ENCODE data around the gene UNC13A.

DNA sequence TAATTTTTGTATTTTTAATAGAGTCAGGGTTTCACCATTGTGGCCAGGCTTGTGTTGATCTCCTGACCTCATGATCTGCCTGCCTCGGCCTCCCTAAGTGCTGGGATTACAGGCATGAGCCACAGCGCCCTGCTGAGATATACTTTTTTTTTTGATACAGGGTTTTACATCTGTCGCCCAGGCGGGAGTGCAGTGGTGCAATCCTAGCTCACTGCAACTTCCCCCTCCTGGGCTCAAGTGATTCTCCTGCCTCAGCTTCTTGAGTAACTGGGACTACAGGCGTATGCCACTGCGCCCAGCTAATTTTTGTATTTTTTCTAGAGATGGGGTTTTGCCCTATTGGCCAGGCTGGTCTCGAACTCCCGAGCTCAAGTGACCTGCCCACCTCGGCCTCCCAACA lies 130.7 kb downstream of the UNC13A start:
- TF ChIP-seq, protein P1, sequence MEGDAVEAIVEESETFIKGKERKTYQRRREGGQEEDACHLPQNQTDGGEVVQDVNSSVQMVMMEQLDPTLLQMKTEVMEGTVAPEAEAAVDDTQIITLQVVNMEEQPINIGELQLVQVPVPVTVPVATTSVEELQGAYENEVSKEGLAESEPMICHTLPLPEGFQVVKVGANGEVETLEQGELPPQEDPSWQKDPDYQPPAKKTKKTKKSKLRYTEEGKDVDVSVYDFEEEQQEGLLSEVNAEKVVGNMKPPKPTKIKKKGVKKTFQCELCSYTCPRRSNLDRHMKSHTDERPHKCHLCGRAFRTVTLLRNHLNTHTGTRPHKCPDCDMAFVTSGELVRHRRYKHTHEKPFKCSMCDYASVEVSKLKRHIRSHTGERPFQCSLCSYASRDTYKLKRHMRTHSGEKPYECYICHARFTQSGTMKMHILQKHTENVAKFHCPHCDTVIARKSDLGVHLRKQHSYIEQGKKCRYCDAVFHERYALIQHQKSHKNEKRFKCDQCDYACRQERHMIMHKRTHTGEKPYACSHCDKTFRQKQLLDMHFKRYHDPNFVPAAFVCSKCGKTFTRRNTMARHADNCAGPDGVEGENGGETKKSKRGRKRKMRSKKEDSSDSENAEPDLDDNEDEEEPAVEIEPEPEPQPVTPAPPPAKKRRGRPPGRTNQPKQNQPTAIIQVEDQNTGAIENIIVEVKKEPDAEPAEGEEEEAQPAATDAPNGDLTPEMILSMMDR (IDR thresholded peaks at IDR 0.05): no peak
- TF ChIP-seq FOXK1 (CRISPR knock-in tag; IDR thresholded peaks at IDR 0.05): no peak
- TF ChIP-seq, protein P2, sequence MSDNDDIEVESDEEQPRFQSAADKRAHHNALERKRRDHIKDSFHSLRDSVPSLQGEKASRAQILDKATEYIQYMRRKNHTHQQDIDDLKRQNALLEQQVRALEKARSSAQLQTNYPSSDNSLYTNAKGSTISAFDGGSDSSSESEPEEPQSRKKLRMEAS (CRISPR knock-in tag; IDR thresholded peaks at IDR 0.05): no peak
- TF ChIP-seq, protein P3, sequence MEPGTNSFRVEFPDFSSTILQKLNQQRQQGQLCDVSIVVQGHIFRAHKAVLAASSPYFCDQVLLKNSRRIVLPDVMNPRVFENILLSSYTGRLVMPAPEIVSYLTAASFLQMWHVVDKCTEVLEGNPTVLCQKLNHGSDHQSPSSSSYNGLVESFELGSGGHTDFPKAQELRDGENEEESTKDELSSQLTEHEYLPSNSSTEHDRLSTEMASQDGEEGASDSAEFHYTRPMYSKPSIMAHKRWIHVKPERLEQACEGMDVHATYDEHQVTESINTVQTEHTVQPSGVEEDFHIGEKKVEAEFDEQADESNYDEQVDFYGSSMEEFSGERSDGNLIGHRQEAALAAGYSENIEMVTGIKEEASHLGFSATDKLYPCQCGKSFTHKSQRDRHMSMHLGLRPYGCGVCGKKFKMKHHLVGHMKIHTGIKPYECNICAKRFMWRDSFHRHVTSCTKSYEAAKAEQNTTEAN (CRISPR knock-in tag; IDR thresholded peaks at IDR 0.05): no peak
- TF ChIP-seq JUN (CRISPR knock-in tag; IDR thresholded peaks at IDR 0.05): no peak
- TF ChIP-seq NR2C2 (CRISPR knock-in tag; IDR thresholded peaks at IDR 0.05): no peak
- TF ChIP-seq TEAD1 (CRISPR knock-in tag; IDR thresholded peaks at IDR 0.05): no peak
- no peak for TF ChIP-seq TP53 (CRISPR knock-in tag; IDR thresholded peaks at IDR 0.05)
- no peak for TF ChIP-seq ESRRA (CRISPR knock-in tag; IDR thresholded peaks at IDR 0.05; ENCODE audit: borderline replicate concordance)
- TF ChIP-seq, protein P4, sequence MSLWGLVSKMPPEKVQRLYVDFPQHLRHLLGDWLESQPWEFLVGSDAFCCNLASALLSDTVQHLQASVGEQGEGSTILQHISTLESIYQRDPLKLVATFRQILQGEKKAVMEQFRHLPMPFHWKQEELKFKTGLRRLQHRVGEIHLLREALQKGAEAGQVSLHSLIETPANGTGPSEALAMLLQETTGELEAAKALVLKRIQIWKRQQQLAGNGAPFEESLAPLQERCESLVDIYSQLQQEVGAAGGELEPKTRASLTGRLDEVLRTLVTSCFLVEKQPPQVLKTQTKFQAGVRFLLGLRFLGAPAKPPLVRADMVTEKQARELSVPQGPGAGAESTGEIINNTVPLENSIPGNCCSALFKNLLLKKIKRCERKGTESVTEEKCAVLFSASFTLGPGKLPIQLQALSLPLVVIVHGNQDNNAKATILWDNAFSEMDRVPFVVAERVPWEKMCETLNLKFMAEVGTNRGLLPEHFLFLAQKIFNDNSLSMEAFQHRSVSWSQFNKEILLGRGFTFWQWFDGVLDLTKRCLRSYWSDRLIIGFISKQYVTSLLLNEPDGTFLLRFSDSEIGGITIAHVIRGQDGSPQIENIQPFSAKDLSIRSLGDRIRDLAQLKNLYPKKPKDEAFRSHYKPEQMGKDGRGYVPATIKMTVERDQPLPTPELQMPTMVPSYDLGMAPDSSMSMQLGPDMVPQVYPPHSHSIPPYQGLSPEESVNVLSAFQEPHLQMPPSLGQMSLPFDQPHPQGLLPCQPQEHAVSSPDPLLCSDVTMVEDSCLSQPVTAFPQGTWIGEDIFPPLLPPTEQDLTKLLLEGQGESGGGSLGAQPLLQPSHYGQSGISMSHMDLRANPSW (CRISPR knock-in tag; conservative IDR thresholded peaks at IDR 0.05; ENCODE audit: low read depth): no peak
- no peak for TF ChIP-seq NFYB (CRISPR knock-in tag; conservative IDR thresholded peaks at IDR 0.05; ENCODE audit: low read depth)
- TF ChIP-seq, protein P5, sequence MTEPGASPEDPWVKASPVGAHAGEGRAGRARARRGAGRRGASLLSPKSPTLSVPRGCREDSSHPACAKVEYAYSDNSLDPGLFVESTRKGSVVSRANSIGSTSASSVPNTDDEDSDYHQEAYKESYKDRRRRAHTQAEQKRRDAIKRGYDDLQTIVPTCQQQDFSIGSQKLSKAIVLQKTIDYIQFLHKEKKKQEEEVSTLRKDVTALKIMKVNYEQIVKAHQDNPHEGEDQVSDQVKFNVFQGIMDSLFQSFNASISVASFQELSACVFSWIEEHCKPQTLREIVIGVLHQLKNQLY (CRISPR knock-in tag; IDR thresholded peaks at IDR 0.05): no peak

Data from WTC11 (cell line).